Colonic mucosa (tissue), 4 donors: ENCODE measurements around the gene HELZ2. TPM values are rescaled to one million over a fixed set of nuclear protein-coding genes. Genes with fewer than 3 reads are reported as not detected.
"Not testable (repeated sequence)": the region's sequence is repeated elsewhere in the genome, so short reads cannot be mapped to it uniquely, and the experiment has no call there.

ENCODE experiments used
- DNase-seq: peaks from one replicate; pipeline ENCODE4 v3.0.0-alpha.2; 2020
- H3K27ac ChIP-seq: fragments of 200-600 bp; one replicate; pipeline ENCODE4 v1.8.0; 2021
- H3K27me3 ChIP-seq: fragments of 200-600 bp; one replicate; pipeline ENCODE4 v1.8.0; 2021
- H3K36me3 ChIP-seq: fragments of 200-600 bp; one replicate; pipeline ENCODE4 v1.8.0; 2021
- H3K4me1 ChIP-seq: fragments of 200-600 bp; one replicate; pipeline ENCODE4 v1.8.0; 2021; ENCODE audit warnings: mild to moderate bottlenecking
- H3K4me3 ChIP-seq: fragments of 200-600 bp; one replicate; pipeline ENCODE4 v1.8.0; 2021
- H3K9ac ChIP-seq, 2 donors: one replicate each; pipeline ENCODE4 v1.7.0; 2013; ENCODE audit warnings: control low read depth in 2 of 2, low read depth in 2 of 2, low read length in 2 of 2
- H3K9me3 ChIP-seq: fragments of 200-600 bp; one replicate; pipeline ENCODE4 v1.8.0; 2021
- intact Hi-C: fragments of 100-400 bp; cut with DNase I; formaldehyde crosslinking; loops from one replicate; pipeline ENCODE4 v1.14.1; 2022
- total RNA-seq, 2 donors: library from RNA; stranded (reverse); fragmentation: NEBNext Ultra II Directional in 1 of 2; extraction: Animal tissue kit (Norgen Biotek cat#: 25700) in 1 of 2; gene quantifications; one replicate each; pipeline ENCODE4 v1.2.1, GENCODE V29; 2021
- TF ChIP-seq, protein P1 (sequence below): fragments of 200-600 bp; IDR thresholded peaks from one replicate; pipeline ENCODE4 v1.8.0; 2022; ENCODE audit warnings: antibody characterized with exemption, mild to moderate bottlenecking
- donor health status: healthy.
- donor health status: DM: no; HTN: no; CAD: no.
- donor health status: DM: no; HTN: no; CAD: no.

HELZ2 gene
- total RNA-seq, 2 donors from 2014 or later: 36.3 to 38.0 TPM

GRCh38 chr20:63561624-63562396 lies 12.2 kb downstream of the HELZ2 start:
- Histone ChIP-seq H3K4me3 (no peak overlapping the region), H3K9me3 (no peaks in the 10 kb centered on the region), H3K27ac (no peak overlapping the region), H3K9ac (no peak overlapping the region), H3K27me3 (no peaks in the 10 kb centered on the region), H3K4me1 (no peaks in the 10 kb centered on the region), H3K36me3 (peaks cover 9% of the 10 kb centered on the region)
- intact Hi-C loops: no loop called here
- TF ChIP-seq, protein P1, sequence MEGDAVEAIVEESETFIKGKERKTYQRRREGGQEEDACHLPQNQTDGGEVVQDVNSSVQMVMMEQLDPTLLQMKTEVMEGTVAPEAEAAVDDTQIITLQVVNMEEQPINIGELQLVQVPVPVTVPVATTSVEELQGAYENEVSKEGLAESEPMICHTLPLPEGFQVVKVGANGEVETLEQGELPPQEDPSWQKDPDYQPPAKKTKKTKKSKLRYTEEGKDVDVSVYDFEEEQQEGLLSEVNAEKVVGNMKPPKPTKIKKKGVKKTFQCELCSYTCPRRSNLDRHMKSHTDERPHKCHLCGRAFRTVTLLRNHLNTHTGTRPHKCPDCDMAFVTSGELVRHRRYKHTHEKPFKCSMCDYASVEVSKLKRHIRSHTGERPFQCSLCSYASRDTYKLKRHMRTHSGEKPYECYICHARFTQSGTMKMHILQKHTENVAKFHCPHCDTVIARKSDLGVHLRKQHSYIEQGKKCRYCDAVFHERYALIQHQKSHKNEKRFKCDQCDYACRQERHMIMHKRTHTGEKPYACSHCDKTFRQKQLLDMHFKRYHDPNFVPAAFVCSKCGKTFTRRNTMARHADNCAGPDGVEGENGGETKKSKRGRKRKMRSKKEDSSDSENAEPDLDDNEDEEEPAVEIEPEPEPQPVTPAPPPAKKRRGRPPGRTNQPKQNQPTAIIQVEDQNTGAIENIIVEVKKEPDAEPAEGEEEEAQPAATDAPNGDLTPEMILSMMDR: no peak
- no peak for DNase-seq

- no peaks in the 10 kb centered on the region for H3K27me3 ChIP-seq
- TF ChIP-seq, protein P1: no peak
- no peak overlapping the region for H3K4me3 ChIP-seq
- no peak overlapping the region for H3K27ac ChIP-seq
- DNase-seq: no peak
- peaks cover 9% of the 10 kb centered on the region for H3K36me3 ChIP-seq
- H3K4me1 ChIP-seq: no peaks in the 10 kb centered on the region
- intact Hi-C loops: no loop called here
- no peak overlapping the region for H3K9ac ChIP-seq
- H3K9me3 ChIP-seq: no peaks in the 10 kb centered on the region
Measured at GRCh38 chr20:63560856-63561609, 13.0 kb downstream of the HELZ2 start.

GRCh38 chr20:63560333-63560805 lies 13.7 kb downstream of the HELZ2 start:
- peaks cover 9% of the 10 kb centered on the region for H3K36me3 ChIP-seq

DNA sequence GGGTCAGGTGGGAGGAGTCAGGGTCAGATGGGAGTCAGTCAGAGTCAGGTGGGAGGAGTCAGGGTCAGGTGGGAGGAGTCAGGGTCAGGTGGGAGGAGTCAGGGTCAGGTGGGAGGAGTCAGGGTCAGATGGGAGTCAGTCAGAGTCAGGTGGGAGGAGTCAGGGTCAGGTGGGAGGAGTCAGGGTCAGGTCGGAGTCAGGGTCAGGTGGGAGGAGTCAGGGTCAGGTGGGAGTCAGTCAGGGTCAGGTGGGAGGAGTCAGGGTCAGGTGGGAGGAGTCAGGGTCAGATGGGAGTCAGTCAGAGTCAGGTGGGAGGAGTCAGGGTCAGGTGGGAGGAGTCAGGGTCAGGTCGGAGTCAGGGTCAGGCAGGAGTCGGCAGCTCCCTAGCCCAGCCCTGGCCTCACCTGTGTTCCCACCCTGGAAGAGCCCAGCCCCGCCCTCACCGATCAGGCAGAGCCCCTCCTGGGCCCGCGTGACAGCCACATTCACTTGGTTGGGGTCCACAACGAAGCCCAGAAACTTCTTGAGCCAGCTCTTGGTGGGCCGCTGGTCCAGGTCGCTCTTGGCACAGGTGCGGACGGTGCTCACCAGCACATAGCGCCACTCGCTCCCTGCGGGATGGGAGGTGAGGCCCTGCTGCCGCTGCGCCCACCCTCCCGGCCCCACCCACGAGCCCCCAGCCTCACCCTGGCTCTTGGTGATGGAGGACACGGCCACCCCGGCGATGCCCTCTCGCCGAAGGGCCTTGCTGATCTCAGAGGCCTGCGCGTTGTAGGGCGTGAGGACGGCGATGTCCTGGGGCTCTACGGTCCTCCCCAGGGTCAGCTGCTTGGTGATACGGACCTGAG lies 14.3 kb downstream of the HELZ2 start:
- H3K4me3 ChIP-seq, H3K27me3 ChIP-seq, H3K36me3 ChIP-seq, H3K4me1 ChIP-seq, DNase-seq, H3K27ac ChIP-seq, intact Hi-C loops, H3K9ac ChIP-seq, H3K9me3 ChIP-seq: not testable (repeated sequence)

More at GRCh38 chr20:63560333-63560805, 13.7 kb downstream of the HELZ2 start:
- no peak overlapping the region for H3K9ac ChIP-seq
- TF ChIP-seq, protein P1: no peak
- intact Hi-C loops: no loop called here
- H3K9me3 ChIP-seq: no peaks in the 10 kb centered on the region
- H3K27ac ChIP-seq: no peak overlapping the region
- no peaks in the 10 kb centered on the region for H3K27me3 ChIP-seq
- no peak overlapping the region for H3K4me3 ChIP-seq
- DNase-seq: no peak
- no peaks in the 10 kb centered on the region for H3K4me1 ChIP-seq

DNA sequence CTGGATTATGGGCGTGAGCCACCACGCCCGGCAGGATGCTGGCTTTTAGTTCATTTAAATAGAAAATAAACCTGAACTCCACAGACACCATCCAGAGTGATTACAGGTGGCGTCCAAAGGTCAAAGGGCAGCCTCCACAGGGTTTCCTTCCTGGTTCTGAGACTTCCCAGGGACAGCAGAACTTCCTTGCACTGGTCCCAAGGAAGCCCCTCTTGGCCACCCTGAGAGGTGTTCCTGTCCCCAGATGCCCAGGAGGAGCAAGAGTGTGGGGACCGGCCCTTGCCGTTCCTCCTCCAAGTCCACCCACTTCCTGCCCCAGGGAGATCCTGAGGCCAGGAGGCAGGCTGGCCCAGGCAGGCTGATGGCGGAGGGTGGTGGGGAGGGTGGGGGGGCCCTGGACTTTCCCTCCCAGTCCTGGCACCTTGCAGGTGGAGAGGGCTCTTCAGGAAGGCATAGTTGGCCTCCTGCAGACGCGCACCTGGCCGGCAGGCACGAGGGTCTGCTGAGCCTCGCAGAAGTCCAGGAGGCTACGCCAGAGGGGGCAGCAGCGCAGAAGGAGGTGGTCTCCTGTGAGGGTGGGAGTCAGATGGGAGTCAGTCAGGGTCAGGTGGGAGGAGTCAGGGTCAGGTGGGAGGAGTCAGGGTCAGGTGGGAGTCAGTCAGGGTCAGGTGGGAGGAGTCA lies 15.1 kb downstream of the HELZ2 start:
- H3K27me3 ChIP-seq: no peaks in the 10 kb centered on the region
- H3K4me3 ChIP-seq: no peak overlapping the region
- no peak overlapping the region for H3K9ac ChIP-seq
- peak; percentile 63 for DNase-seq
- TF ChIP-seq, protein P1: no peak
- H3K9me3 ChIP-seq: no peaks in the 10 kb centered on the region
- peaks cover 9% of the 10 kb centered on the region for H3K36me3 ChIP-seq
- no peaks in the 10 kb centered on the region for H3K4me1 ChIP-seq
- no peak overlapping the region for H3K27ac ChIP-seq
- intact Hi-C loops: no loop called here
